ENCODE results near the gene TNFAIP1.

TNFAIP1 gene

DNA sequence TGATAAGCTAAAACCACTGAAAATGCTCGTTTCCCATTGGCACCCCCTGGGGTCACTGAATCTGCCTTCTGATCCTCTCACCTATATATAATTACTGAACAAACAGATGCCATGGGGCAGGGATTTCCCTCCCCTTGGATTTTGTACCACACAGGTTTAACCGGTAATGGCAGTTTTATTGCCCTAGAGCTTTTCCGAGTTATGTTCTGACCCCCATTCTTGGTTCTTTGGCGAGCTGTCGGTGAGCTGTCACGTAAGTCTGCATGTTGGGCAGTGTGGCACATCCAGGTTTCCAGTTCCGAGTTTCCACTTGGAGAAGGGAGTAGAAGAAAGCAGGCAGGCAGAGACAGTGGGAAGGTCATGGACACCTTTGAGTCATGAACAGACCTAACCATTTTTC lies 9.4 kb upstream of the TNFAIP1 start:
- Histone ChIP-seq H3K9me3 (ENCODE audit: control insufficient read depth, low read length) (no peaks in the 10 kb centered on the region), H3K27me3 (ENCODE audit: control insufficient read depth, insufficient read depth, low read length) (no peaks in the 10 kb centered on the region), H2AFZ (no peak overlapping the region), H3K36me3 (ENCODE audit: control insufficient read depth, insufficient read depth, low read length) (no peaks in the 10 kb centered on the region), H3K4me2 (ENCODE audit: low read length) (no peak overlapping the region), H3K4me1 (no peaks in the 10 kb centered on the region), H3K4me3 (ENCODE audit: low read depth, low read length) (no peak overlapping the region), H3K79me2 (no peaks in the 10 kb centered on the region), H3K9ac (no peak overlapping the region), H3K27ac (no peak overlapping the region)
- TF ChIP-seq, protein P1, sequence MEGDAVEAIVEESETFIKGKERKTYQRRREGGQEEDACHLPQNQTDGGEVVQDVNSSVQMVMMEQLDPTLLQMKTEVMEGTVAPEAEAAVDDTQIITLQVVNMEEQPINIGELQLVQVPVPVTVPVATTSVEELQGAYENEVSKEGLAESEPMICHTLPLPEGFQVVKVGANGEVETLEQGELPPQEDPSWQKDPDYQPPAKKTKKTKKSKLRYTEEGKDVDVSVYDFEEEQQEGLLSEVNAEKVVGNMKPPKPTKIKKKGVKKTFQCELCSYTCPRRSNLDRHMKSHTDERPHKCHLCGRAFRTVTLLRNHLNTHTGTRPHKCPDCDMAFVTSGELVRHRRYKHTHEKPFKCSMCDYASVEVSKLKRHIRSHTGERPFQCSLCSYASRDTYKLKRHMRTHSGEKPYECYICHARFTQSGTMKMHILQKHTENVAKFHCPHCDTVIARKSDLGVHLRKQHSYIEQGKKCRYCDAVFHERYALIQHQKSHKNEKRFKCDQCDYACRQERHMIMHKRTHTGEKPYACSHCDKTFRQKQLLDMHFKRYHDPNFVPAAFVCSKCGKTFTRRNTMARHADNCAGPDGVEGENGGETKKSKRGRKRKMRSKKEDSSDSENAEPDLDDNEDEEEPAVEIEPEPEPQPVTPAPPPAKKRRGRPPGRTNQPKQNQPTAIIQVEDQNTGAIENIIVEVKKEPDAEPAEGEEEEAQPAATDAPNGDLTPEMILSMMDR (IDR thresholded peaks at IDR 0.05), result no peak

DNA sequence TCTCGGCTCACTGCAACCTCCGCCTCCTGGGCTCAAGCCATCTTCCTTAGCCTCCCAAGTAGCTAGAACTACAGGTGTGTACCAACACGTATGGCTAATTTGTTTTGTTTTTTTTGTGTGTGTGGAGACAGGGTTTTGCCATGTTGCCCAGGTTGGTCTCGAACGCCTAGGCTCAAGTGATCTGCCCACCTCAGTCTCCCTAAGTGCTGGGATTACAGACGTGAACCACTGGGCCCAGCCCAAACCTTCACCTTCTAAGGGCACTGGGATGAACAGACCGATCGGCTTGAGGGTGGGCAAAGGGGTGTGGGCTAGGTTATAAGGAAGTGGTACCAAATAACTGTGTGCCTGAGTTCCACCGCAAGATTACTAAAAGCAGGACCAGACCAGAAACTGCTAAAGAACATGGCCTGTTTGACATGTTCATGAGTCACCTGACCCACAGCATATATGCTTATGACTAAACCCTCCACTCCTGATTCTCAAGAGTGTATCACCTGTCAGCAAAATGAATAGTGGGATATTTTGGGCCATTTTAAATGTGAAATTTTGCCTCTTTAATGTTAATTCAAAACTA lies 8.4 kb upstream of the TNFAIP1 start:
- TF ChIP-seq, protein P1 (IDR thresholded peaks at IDR 0.05), result no peak
- no peaks in the 10 kb centered on the region for H3K36me3 ChIP-seq (ENCODE audit: control insufficient read depth, insufficient read depth, low read length)

DNA sequence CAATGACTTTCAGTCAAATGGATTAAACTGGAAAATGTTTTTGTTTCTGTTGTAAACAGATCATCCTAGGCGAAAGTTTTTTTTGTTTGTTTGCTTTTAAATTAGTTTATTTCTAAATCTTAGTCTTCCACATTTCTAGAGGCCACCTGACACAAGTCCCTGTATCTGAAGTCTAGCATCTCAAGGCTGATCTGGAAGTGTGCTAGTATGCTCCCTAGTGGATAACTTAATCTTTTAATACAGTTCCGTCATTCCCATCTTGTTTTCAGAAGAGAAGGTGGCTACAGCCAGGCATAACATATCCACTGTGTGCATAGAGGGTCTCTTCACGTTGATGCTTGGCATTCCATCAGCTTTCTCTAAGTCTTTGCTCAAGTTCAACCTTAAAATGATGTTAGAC lies 7.9 kb upstream of the TNFAIP1 start:
- no peak overlapping the region for H2AFZ ChIP-seq
- no peaks in the 10 kb centered on the region for H3K9me3 ChIP-seq (ENCODE audit: control insufficient read depth, low read length)
- H3K9ac ChIP-seq, result no peak overlapping the region
- H3K4me1 ChIP-seq, result no peaks in the 10 kb centered on the region
- H3K27me3 ChIP-seq (ENCODE audit: control insufficient read depth, insufficient read depth, low read length), result no peaks in the 10 kb centered on the region
- no peaks in the 10 kb centered on the region for H3K36me3 ChIP-seq (ENCODE audit: control insufficient read depth, insufficient read depth, low read length)
- TF ChIP-seq, protein P1 (IDR thresholded peaks at IDR 0.05), result no peak
- H3K4me3 ChIP-seq (ENCODE audit: low read depth, low read length), result no peak overlapping the region
- H3K4me2 ChIP-seq (ENCODE audit: low read length), result no peak overlapping the region
- H3K79me2 ChIP-seq, result no peaks in the 10 kb centered on the region
- H3K27ac ChIP-seq, result no peak overlapping the region

More for the DNA sequence above, 8.4 kb upstream of the TNFAIP1 start:
- no peaks in the 10 kb centered on the region for H3K9me3 ChIP-seq (ENCODE audit: control insufficient read depth, low read length)
- no peak overlapping the region for H3K4me2 ChIP-seq (ENCODE audit: low read length)
- no peaks in the 10 kb centered on the region for H3K27me3 ChIP-seq (ENCODE audit: control insufficient read depth, insufficient read depth, low read length)
- no peak overlapping the region for H3K4me3 ChIP-seq (ENCODE audit: low read depth, low read length)
- H3K9ac ChIP-seq, result no peak overlapping the region
- no peaks in the 10 kb centered on the region for H3K4me1 ChIP-seq
- no peak overlapping the region for H3K27ac ChIP-seq
- no peak overlapping the region for H2AFZ ChIP-seq
- no peaks in the 10 kb centered on the region for H3K79me2 ChIP-seq

DNA sequence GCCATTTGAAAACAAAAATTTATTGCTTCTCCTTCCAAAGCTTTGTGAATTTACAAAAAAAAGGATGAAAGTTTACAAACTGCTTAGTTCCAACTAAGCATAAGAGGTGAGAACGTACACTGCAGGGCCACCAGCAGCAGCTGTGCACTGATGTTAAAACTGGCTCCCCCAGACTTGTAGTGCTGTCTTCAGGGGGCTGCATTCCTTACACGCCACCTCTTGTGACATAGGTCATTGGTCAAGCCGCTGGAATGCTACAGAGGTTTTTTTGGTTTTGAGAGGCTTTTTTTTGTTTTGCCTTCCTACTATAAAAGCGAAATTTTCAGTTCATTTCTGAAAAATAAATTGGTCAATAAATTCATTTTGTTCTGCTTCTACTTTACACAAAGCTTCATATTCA lies 7.2 kb upstream of the TNFAIP1 start:
- no peak overlapping the region for H3K4me3 ChIP-seq (ENCODE audit: low read depth, low read length)
- no peaks in the 10 kb centered on the region for H3K36me3 ChIP-seq (ENCODE audit: control insufficient read depth, insufficient read depth, low read length)
- H3K27ac ChIP-seq, result no peak overlapping the region
- no peak overlapping the region for H3K4me2 ChIP-seq (ENCODE audit: low read length)
- H3K4me1 ChIP-seq, result no peaks in the 10 kb centered on the region
- no peak overlapping the region for H2AFZ ChIP-seq
- TF ChIP-seq, protein P1 (IDR thresholded peaks at IDR 0.05), result no peak
- H3K79me2 ChIP-seq, result peaks cover 2% of the 10 kb centered on the region
- no peaks in the 10 kb centered on the region for H3K27me3 ChIP-seq (ENCODE audit: control insufficient read depth, insufficient read depth, low read length)
- H3K9ac ChIP-seq, result no peak overlapping the region
- no peaks in the 10 kb centered on the region for H3K9me3 ChIP-seq (ENCODE audit: control insufficient read depth, low read length)

DNA sequence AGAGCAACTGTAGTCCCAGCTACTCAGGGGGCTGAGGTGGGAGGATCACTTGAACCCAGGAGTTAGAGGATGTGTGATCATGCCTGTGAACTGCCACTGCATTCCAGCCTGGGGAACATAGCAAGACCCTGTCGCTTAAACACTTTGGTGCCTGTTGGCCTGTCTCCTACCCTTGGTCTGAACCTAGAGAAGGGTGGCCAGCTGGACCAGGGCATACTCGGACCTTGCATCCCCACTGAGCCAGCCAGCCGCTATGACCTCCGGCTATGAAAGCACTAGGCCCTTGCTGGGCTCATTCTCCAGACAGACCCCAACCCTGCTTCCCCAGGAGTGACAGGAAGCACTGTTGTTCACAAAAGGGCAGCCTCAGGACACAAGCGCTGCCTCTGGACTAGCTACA lies 4.9 kb upstream of the TNFAIP1 start:
- Histone ChIP-seq H3K27ac (no peak overlapping the region), H3K79me2 (peaks cover 21% of the 10 kb centered on the region), H3K36me3 (ENCODE audit: control insufficient read depth, insufficient read depth, low read length) (no peaks in the 10 kb centered on the region), H3K4me1 (no peaks in the 10 kb centered on the region), H3K9ac (no peak overlapping the region), H3K9me3 (ENCODE audit: control insufficient read depth, low read length) (no peaks in the 10 kb centered on the region), H3K27me3 (ENCODE audit: control insufficient read depth, insufficient read depth, low read length) (no peaks in the 10 kb centered on the region), H2AFZ (no peak overlapping the region), H3K4me3 (ENCODE audit: low read depth, low read length) (no peak overlapping the region), H3K4me2 (ENCODE audit: low read length) (no peak overlapping the region)
- TF ChIP-seq, protein P1 (IDR thresholded peaks at IDR 0.05), result no peak
